GM18505 (cell line): ENCODE data around the gene ZC3H13.

Experiments used
- ATAC-seq: cut with Tn5 transposase; IDR thresholded peaks from one replicate; pipeline ENCODE4 v1.9.1; 2021; ENCODE audit not compliant: unreplicated experiment
- POLR2A ChIP-seq: IDR thresholded peaks from 4 replicates; pipeline ENCODE4 v1.6.1; 2011; ENCODE audit warnings: borderline replicate concordance; ENCODE audit not compliant: insufficient read depth, insufficient read length; ENCODE audit errors: extremely low read depth

ZC3H13 gene

DNA sequence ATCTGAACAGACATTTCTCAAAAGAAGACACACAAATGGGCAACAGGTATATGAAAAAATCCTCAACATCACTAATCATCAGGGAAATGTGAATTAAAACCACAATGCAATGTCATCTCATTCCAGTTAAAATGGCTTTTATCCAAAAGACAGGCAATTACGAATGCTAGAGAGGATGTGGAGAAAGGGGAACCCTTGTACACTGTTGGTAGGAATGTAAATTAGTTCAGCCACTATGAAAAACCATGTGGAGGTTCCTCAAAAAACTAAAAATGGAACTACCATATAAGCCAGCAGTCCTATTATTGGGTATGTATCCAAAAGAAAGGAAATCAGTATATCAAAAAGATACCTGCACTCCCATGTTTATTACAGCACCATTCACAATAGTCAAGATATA is 24.7 kb upstream of the ZC3H13 start:
- no peak for ATAC-seq
- TF ChIP-seq POLR2A: no peak

GRCh38 chr13:46076827-46077226 is 24.3 kb upstream of the ZC3H13 start:
- no peak for ATAC-seq
- no peak for TF ChIP-seq POLR2A

GRCh38 chr13:46075811-46076210 is 23.3 kb upstream of the ZC3H13 start:
- ATAC-seq: no peak
- no peak for TF ChIP-seq POLR2A

- no peak for TF ChIP-seq POLR2A
- peak; percentile 85 for ATAC-seq
Observed at GRCh38 chr13:46071590-46072249, 19.2 kb upstream of the ZC3H13 start.

DNA sequence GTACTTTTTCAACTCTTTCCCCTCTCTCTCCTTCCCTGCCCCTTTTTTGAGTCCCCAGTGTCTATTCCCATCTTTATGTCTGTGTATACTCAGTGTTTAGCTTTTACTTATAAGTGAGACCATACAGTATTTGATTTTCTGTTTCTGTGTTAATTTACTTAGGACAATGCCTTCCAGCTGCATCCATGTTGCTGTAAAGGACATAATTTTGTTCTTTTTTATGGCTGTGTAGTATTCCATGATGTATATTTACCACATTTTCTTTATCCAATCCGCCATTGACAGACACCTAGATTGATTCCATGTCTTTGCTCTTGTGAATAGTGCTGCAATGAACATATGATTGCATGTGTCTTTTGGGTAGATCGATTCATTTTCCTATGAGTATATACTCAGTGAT is 10.7 kb upstream of the ZC3H13 start:
- no peak for TF ChIP-seq POLR2A
- ATAC-seq: no peak

GRCh38 chr13:46062185-46062584 is 9.6 kb upstream of the ZC3H13 start:
- TF ChIP-seq POLR2A: no peak
- no peak for ATAC-seq

- TF ChIP-seq POLR2A: no peak
- ATAC-seq: no peak
Observed at GRCh38 chr13:46059405-46059804, 6.9 kb upstream of the ZC3H13 start.

DNA sequence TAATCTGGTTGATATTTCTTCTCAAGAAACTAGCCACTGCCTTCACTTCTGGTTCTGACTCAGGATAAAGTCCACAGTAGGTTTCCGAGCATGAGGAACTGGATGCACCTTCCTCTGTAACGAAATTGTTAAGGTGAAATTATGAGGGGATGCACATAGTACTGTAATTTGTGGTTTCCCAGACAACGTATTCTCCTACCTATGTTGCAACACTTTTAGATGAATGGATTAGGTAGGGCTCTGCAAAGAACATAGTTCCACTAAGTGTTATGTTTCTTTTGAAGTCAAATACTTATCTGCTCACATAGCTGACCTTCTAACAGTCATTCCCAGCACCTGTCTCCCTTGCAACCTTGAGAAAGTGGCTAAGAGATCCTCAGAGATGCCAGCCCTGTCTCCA is 5.7 kb upstream of the ZC3H13 start:
- TF ChIP-seq POLR2A: no peak
- ATAC-seq: no peak

- TF ChIP-seq POLR2A: no peak
- no peak for ATAC-seq
Observed at GRCh38 chr13:46057256-46058015, 4.9 kb upstream of the ZC3H13 start.

GRCh38 chr13:46053162-46054012 is 841 bp upstream of the ZC3H13 start:
- ATAC-seq: no peak
- TF ChIP-seq POLR2A: no peak

DNA sequence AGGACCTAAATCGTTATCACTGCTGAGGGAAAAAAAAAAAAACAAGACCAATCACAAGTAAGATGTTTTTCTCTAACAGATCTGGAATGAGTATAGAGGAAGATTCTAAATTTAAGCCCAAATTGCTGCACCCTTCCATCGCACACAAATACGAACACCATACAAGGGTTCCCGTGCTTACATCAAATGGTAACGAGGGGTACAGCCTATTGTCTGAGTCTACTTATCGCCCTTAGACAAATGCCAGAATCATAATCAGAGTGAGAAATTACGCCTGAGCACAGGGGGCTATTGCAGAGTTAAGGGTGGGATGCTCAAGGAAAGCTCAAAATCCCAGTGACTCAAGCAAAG is 603 bp downstream of the ZC3H13 start:
- ATAC-seq: no peak
- no peak for TF ChIP-seq POLR2A

- no peak for TF ChIP-seq POLR2A
- no peak for ATAC-seq
Observed at GRCh38 chr13:46050771-46051170, 1.8 kb downstream of the ZC3H13 start.

GRCh38 chr13:46045424-46045823 is 7.1 kb downstream of the ZC3H13 start:
- no peak for TF ChIP-seq POLR2A
- no peak for ATAC-seq

DNA sequence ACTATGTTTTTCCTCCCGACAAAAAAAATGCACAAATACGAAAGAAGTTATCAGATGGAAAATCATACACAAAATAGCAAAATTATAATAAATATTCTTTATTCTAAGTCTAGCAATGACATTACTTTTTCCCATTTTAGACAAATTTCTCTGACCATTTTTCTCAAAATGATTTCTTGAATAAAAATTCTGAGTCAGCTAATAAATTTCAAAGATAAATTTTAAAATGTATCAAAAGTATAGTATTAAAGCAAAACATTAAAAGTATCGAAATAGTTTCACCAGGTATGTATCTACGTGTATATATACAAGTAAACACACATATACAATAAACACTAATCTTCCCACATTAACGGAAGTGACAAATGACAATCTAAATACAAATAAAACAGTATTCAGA is 8.9 kb downstream of the ZC3H13 start:
- no peak for TF ChIP-seq POLR2A
- ATAC-seq: no peak

DNA sequence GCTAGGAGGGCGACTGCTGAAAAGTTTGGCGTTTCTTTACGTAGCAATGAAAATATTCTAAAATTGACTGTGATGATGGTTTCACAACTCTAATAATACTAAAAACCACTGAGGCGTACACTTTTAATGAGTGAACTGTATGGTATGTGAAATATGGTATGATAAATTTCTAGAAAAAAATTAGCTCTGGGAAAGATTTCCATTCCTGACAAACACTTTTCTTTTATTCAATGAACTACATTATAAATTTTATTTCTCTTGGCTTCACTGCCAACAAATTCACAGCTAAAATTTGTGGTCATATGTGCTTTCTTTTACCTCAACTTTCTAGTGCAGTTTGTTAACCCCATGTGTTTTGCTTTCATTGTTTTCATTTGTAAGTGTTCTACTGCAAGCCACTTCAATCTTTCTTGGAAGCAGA is 11.1 kb downstream of the ZC3H13 start:
- no peak for TF ChIP-seq POLR2A
- no peak for ATAC-seq

DNA sequence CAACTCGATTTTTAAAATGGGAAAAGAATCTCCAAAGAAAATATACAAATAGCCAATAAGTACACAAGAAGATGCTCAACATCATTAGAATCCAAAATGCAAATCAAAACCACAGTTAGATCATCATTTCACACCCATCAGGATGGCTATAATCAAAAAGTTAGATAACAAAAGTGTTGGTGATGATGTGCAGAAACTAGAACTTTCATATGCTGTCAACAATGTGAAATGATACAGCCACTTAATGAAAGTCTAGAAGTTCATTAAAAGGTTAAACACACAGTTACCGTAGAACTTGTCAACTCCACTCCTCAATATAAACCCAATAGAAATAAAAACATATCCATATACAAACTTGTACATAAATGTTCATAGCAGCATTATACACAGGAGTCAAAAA is 11.8 kb downstream of the ZC3H13 start:
- ATAC-seq: no peak
- TF ChIP-seq POLR2A: no peak
